Ascending aorta (tissue), 2 donors: ENCODE data around the gene RETN. TPM values are rescaled to one million over a fixed set of nuclear protein-coding genes. Genes with fewer than 3 reads are reported as not detected.

Source experiments
- DNase-seq, 2 donors: peaks; one replicate each; pipeline ENCODE4 v3.0.0-alpha.2; 2019; ENCODE audit warnings: low spot score in 2 of 2
- H3K27ac ChIP-seq, 2 donors: fragments of 200-600 bp; sonication (generic); one replicate each; pipeline ENCODE4 v1.5.1; 2016 to 2017; ENCODE audit warnings: mild to moderate bottlenecking in 1 of 2
- H3K27me3 ChIP-seq: fragments of 200-600 bp; sonication (generic); one replicate; pipeline ENCODE4 v1.5.1; 2017
- H3K36me3 ChIP-seq, 2 donors: fragments of 200-600 bp; sonication (generic); one replicate each; pipeline ENCODE4 v1.5.1; 2016
- H3K4me1 ChIP-seq, 2 donors: fragments of 200-600 bp; sonication (generic); one replicate each; pipeline ENCODE4 v1.5.1; 2016 to 2017; ENCODE audit warnings: mild to moderate bottlenecking in 1 of 2
- H3K4me3 ChIP-seq, 2 donors: fragments of 200-600 bp; sonication (generic); one replicate each; pipeline ENCODE4 v1.5.1; 2016 to 2017; ENCODE audit warnings: mild to moderate bottlenecking in 1 of 2
- H3K9me3 ChIP-seq, 2 donors: fragments of 200-600 bp; sonication (generic); one replicate each; pipeline ENCODE4 v1.5.1; 2016
- CTCF ChIP-seq, 3 experiments: fragments of 200-600 bp in 2 of 3; fragments of 450-650 bp in 1 of 3; sonication (generic) in 2 of 3; IDR thresholded peaks; one replicate each; pipeline ENCODE4 v1.5.1; 2016 to 2019; ENCODE audit warnings: antibody characterized with exemption in 3 of 3, mild to moderate bottlenecking in 1 of 3, moderate library complexity in 1 of 3
- intact Hi-C: fragments of 100-400 bp; cut with DNase I; formaldehyde crosslinking; loops from one replicate; pipeline ENCODE4 v1.15.1; 2023
- total RNA-seq: library from RNA; depleted of rRNA; stranded (reverse); fragments of >200 nt; gene quantifications from one replicate; pipeline ENCODE4 v1.1.0, GENCODE V29; 2016

RETN gene
- total RNA-seq, 1 donor from 2014 or later, result not detected

GRCh38 chr19:7705387-7706187, 36.7 kb downstream of the RETN start:
- no peak for TF ChIP-seq CTCF (IDR thresholded peaks at IDR 0.05)
- intact Hi-C loops, result no loop called here
- no peaks in the 10 kb centered on the region for H3K4me1 ChIP-seq
- DNase-seq, result no peak
- no peak overlapping the region for H3K4me3 ChIP-seq
- H3K27me3 ChIP-seq, result no peaks in the 10 kb centered on the region
- no peaks in the 10 kb centered on the region for H3K36me3 ChIP-seq
- no peaks in the 10 kb centered on the region for H3K9me3 ChIP-seq
- peak overlapping the region in 1 of 2 donors; percentile 16 for H3K27ac ChIP-seq

GRCh38 chr19:7706188-7706954, 37.5 kb downstream of the RETN start:
- Histone ChIP-seq H3K36me3 (no peaks in the 10 kb centered on the region), H3K4me1 (no peaks in the 10 kb centered on the region), H3K27ac (peak overlapping the region in 1 of 2 donors; percentile 16), H3K27me3 (no peaks in the 10 kb centered on the region), H3K4me3 (no peak overlapping the region), H3K9me3 (no peaks in the 10 kb centered on the region)
- TF ChIP-seq CTCF (IDR thresholded peaks at IDR 0.05), result no peak
- intact Hi-C loops, result no loop called here
- DNase-seq, result no peak

- H3K36me3 ChIP-seq, result no peaks in the 10 kb centered on the region
- H3K4me3 ChIP-seq, result no peak overlapping the region
- H3K4me1 ChIP-seq, result no peaks in the 10 kb centered on the region
- DNase-seq, result no peak
- TF ChIP-seq CTCF (IDR thresholded peaks at IDR 0.05), result no peak
- H3K27me3 ChIP-seq, result no peaks in the 10 kb centered on the region
- H3K27ac ChIP-seq, result no peak overlapping the region
- intact Hi-C loops, result no loop called here
- no peaks in the 10 kb centered on the region for H3K9me3 ChIP-seq
Observed at GRCh38 chr19:7706955-7707456, 38.2 kb downstream of the RETN start.

- Histone ChIP-seq H3K9me3 (no peaks in the 10 kb centered on the region), H3K27ac (no peak overlapping the region)
- TF ChIP-seq CTCF (IDR thresholded peaks at IDR 0.05), result no peak
Observed at GRCh38 chr19:7709932-7710460, 41.1 kb downstream of the RETN start.

GRCh38 chr19:7710616-7711015, 41.8 kb downstream of the RETN start:
- H3K36me3 ChIP-seq, result no peaks in the 10 kb centered on the region
- H3K27me3 ChIP-seq, result no peaks in the 10 kb centered on the region
- no peak for TF ChIP-seq CTCF (IDR thresholded peaks at IDR 0.05)
- H3K4me3 ChIP-seq, result no peak overlapping the region
- no peaks in the 10 kb centered on the region for H3K9me3 ChIP-seq
- no peak overlapping the region for H3K27ac ChIP-seq
- no peak for DNase-seq
- intact Hi-C loops, result no loop called here
- no peaks in the 10 kb centered on the region for H3K4me1 ChIP-seq

More at GRCh38 chr19:7709932-7710460, 41.1 kb downstream of the RETN start:
- Histone ChIP-seq H3K27me3 (no peaks in the 10 kb centered on the region), H3K36me3 (no peaks in the 10 kb centered on the region), H3K4me1 (no peaks in the 10 kb centered on the region), H3K4me3 (no peak overlapping the region)
- no peak for DNase-seq
- intact Hi-C loops, result no loop called here
